CD4-positive, alpha-beta T cell treated with Interleukin-17A for 1 hour (primary cell): ENCODE data around the gene AVL9.

Source experiments
- DNase-seq: peaks from one replicate; pipeline ENCODE4 v3.0.0-alpha.2; 2020

The AVL9 gene

DNA sequence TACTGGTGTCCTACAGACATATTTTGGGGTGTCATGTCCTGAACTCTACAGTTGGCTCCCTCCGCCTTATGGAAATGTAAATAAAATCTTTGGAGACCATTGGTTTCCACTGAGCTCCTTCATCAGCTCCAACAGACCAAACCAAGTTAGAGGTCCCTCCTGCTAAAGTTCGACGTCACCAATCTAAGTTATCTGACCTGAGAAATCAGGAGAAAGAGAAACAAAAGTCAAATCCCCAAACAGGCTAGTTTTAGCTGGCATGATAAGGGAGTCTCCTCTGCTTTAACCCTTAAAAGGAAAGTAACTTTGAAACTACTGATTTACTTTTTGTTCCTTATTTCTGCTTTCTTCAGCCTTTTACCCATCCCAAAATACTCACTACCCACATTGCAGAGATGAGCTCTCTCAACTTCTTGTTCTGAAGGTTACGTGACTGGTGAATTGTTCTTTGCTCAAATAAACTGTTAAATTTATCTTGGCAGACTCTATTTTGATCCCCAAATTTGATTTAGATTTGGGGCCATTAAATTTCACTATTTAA is 39.9 kb downstream of the AVL9 start:
- no peak for DNase-seq

DNA sequence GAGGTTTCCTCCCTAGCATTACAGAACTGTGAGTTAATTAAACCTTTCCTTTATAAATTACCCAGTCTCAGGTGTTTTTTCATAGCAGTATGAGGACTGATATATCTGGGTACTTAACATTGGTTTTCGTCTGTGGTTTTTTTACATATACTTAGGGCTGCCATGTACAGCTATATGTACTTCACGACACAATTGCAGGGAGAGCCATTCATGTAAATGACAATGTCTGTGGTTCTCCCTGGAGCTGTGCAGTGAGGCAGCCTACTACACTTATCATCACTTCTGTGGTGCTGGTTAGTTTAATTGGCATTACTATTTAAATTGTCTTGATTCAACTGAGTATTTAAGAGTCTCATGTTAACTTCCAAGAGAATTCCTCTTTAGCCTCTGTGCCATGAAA is 40.7 kb downstream of the AVL9 start:
- no peak for DNase-seq

DNA sequence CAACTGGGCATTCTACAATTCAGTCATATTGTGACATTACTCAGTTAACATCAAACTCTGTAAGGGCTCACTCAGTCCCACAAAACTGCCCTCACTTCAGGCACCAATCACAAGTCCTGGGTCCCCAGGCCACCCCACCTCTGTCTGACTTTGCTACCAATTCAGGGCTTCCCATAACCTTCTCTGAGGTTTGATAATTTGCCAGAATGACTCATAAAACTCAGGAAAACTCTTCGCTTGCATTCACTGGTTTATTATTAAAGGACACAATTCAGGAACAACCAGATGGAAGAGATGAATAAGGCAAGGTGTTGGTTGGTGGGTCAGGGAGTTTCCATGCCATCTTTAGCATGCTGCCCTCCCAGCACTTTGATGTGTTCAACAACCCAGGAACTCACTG is 41.3 kb downstream of the AVL9 start:
- DNase-seq, result no peak

DNA sequence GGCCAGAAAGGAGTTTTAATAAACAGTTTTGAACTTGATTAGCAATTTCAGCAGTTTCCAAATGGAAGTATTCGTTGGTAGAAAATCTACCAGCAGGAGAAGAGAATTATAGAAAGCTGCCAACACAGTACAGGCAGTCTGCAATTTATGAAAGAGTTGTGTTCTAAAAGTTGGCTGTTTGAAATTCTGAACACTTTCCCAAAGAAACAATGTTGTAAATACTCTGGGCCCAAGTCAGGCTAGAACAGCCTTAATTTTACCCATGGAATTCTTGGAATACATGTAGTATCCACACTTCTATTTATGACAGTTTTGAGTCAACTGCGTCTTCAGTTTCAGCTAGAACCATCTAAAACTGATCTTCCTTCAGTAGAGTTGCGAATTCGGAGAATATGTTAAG is 42.5 kb downstream of the AVL9 start:
- DNase-seq, result no peak

DNA sequence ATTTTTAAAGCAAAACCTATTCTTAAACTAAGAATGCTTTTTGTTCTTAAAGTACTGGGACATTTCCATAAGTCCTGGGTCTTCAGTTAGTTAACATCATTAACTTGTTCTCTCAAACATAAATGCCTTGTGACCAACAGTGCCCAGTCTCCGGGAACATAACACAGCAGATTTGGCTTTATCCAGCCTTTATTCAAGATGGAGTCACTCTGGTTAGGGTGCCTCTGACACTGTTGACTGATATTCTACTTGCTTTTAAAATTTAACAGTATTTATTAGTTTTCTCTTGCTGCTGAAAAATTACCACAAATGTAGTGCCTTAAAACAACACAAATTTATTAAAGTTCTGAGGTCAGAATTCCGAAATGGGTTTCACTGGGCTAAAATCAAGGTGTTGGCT is 44.1 kb downstream of the AVL9 start:
- DNase-seq, result no peak

DNA sequence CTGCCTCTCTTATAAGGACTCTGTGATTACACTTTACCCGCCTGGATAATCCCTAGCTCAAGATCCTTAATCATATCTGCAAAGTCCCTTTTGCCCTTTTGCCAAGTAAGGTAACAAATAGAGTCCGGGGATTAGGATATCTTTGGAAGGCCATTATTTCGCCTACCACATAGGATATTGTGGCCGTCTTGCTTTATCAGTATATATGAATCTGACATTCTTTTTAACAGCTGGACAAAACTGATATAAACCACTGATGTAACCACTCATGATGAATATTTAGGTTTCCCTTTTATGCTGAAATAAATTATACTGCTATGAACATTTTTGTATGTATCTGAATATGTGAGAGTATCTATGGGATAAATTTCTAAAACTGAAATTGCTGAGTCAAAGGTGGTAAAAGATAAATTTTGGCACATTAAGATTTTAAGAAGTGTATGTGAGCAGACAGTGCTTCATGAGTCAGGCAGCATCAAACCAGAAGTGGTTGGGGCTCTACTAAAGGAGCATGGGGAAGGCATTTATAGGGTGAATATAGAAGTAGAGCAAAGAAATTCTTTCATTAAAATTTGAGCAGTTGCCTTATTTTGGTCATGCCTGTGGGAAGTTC is 44.7 kb downstream of the AVL9 start:
- DNase-seq, result no peak

DNA sequence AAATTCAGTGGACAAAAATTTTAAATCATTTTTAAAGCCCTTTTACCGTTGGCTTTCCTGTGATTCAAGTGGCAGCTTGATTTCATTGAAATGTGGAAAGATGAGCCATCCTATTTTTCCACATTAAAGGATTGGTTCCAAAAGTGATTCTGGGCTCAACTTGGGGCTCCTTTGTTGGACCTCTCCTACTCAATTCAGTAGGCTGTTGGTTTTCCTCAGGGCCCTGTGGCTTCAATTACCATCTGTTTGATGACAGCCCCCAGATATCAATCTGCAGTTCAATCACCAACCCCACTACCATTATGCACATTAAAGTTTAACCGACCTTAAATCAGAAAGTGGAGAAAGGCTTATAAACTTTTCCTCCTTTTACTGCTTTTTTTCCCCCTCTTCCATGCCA is 47.3 kb downstream of the AVL9 start:
- DNase-seq, result no peak

DNA sequence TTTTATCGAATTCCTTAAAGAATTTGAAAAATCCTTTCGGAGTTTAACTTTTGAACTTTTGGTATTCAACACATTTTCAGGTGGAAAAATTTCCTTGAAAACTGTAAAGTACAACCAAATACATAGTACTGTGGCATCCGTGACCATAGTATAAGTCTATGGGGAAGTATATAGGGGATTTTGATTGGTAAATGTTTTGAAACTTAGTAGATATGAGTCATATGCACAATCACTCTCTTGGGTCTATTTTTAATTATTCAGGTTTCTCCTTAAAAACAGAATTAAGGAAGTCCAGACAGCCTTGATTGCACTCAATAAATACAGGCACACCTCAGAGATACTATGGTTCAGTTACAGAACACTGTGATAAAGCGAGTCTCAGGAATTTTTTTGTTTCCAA is 64.2 kb downstream of the AVL9 start:
- no peak for DNase-seq

DNA sequence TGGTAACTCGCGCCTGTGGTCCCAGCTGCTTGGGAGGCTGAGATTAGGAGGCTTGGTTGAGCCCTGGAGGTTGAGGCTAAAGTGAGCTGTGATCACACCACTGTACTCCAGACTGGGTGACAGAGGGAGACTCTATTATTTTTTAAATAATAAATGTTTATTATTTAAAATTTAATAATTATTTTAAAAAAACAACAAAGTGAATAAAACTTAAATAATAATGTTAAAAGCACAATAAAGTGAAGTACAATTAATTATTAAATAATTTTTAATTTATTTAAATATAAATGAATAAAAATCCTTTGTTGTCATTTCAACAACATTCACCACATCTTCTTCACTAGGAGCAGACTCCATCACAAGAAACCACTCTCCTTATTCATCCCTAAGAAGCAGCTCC is 64.8 kb downstream of the AVL9 start:
- no peak for DNase-seq

DNA sequence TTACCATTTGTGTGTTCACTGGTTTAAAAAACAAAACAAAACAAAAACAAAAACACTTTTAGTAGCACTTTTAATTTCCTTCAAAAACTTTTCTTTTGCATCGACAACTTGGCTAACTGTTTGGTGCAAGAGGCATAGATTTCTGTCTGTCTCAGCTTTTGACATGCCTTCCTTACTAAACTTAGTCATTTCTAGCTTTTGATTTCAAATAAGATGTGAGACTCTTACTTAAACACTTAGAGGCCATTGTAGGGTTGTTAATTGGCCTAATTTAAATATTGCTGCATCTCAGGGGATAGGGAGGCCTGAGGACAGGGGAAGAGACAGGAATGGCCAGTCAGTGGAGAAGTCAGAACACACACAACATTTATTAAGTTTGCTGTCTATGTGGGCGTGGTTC is 66.3 kb downstream of the AVL9 start:
- DNase-seq, result no peak

DNA sequence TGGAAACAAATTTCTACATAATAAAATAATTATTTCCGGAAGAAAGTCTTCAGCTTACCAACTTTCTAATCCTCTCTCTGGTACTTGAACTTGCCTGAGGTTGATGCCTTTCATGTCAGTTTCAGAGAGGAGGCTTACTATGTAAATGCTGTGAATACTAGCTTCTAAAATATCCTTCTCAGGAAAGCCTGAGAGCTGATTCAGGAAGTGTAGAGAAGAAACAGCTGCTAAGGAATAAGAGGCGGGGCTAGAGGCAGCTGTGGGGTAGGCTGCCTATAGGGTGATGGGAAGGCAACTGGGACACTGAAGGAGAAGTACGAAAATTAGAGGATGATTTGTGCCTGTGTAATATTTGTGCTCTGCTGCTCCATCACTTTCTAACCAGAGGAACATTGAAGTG is 69.3 kb downstream of the AVL9 start:
- no peak for DNase-seq

DNA sequence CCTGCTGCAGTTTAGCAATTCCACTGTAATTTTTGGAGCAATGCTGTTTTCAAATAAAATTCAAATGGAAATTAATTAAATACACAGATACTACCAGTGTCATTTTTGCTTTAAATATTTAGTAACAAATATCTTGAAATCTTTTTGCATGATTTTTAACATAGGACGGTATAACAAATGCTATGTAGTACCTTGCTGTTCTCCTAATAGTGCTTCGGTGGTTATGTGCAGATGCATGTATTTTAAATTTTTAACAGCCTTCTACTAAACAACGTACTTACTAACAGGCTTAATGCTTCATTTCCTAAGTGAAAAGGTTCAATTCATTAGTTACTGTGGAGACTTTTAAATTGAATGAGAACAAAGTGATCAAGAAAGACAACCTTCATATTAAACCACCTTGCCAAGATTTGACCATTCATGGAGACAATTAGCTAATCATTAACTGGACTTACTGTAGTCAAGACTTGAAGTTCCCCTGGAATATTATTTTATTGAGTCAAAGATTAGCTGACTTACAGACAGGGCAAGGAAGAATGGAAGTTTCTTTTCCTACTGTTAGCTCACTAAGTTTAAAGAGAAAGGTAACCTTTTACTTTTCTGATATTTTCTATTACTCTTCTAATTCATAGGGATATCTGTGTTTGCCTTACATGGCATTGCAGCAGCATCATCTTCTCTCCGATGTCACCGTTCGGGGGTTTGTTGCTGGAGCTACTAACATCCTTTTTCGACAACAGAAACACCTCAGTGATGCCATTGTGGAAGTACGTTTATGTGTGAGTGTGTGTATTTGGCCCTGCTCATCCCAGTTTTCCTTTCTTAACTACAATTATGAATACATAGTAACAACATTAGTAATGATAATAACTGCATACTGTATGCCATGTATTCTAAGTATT is 74.3 kb downstream of the AVL9 start:
- DNase-seq, result no peak

DNA sequence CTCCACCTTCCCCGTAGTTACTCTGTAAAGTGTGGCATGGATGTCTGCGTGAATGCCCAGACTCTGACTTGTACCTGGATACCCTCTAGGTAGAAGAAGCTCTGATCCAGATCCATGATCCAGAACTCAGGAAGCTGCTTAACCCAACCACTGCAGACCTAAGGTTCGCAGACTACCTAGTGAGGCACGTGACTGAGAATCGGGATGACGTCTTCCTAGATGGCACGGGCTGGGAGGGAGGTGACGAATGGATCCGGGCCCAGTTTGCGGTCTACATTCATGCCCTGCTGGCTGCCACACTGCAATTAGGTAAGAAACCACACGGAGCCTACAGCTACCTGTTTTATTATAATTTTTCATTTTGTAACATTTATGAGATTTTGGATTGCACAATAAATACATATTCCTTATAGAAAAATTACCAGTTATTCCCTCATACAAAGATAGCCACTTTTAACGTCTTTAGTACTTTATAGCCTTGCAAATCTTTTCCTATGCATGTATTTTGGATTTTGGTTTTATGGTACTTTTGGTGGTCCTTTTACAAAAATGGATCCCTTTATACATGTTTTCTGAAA is 77.9 kb downstream of the AVL9 start:
- no peak for DNase-seq

DNA sequence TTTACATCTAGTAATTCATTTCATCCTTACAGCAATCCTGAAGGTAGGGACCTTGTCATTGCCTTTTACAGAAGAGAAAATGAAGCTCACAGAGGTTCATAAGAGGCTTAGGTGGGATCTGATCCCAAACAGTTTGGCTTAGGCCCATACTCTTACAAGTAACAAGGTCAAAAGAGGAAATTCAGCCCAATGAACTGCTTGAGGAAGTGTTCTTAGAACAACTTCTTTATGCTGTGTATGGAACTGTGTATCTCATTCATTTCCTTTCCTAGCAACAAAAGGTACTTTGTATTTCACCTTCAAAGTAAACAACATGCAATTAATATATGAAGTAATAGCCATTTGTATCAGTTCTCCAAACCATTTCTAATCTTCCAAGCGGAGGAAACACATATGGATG is 79.3 kb downstream of the AVL9 start:
- no peak for DNase-seq

DNA sequence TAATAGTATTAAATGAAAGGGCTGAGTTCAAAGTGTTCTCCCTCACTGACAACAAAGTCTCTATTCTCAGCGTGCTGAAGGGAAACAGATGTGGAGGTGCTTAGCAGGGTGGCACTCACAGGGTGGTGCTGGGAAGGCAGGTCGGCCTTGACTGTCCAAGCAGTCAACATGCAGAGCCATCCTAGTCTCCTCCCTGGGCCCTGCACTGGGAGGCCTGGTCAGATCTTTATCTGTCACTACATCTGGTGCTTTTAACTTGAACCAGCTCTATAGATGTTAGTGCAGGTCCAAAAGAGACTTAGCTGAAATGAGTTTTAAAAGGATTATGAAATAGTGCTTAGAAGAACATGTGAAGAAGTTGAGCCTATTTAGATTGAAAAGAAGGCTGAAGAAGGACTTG is 82.1 kb downstream of the AVL9 start:
- DNase-seq, result no peak

DNA sequence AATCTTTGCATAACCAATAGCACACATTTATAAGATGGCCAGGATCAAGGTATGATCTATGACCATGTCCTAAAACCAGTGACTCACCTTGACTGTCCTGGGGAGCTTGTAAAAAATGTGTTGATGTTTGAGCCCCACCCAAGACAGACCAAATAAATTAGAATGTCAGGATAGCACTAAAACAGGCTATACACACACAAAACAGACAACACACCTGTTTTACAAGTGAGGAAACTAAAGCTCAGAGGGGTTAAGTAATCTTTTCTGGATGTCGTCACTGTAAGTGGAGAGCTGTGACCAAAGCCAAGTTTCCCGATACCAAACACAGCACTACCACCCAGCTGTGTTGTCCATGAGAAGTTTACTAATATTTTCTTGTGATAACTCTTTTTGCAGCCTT is 84.5 kb downstream of the AVL9 start:
- DNase-seq, result no peak

DNA sequence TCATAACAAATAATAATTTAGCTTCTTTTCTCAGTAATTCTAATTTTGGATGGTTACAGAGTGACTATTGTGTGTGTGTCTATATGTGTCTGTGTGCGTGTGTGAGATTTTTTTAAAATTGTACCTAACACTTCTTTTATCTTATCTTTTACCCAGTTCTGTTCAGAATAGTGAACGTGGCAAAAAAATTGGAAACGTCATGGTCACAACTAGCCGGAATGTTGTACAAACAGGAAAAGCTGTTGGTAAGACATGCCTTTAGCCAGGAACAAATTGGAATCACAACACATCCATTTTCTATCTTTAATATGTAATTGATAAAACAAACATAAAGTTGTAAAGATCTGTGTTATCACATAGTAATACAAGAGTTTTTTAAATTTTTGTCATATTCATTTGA is 85.4 kb downstream of the AVL9 start:
- DNase-seq, result no peak

DNA sequence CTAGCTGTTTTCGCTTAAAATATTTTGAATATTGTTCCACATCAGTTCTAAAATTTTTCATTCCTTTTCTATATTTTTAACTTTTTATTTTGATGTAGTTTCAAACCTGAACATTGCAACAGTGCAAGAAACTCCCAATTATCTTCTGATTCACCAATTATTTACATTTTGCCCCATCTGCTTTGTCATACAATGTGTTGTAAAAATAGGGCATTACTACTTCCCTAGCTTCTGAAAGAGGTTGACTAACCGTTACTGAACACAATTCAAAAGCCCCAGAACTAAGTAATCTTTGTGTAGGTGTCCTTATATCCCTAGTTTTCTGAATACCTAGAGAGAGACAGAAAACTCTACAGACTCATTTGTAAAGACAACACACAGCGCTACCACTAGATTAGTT is 86.7 kb downstream of the AVL9 start:
- DNase-seq, result no peak

DNA sequence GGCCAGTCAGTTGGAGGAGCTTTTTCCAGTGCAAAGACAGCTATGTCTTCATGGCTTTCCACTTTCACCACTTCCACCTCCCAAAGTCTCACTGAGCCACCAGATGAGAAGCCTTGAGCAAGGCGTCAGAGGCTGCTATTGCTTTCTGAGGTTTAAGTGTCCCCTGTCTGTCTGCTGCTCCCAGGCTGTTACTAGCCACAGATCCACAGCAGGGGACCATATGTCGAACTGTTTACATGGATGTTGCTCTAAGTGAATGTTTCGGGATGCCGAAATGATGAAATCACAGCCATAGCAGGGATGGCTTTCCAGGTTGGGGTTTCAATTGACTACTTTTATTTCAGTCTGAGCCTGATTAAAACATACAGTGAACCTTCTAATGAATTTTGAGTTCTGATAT is 88.5 kb downstream of the AVL9 start:
- DNase-seq, result no peak

DNA sequence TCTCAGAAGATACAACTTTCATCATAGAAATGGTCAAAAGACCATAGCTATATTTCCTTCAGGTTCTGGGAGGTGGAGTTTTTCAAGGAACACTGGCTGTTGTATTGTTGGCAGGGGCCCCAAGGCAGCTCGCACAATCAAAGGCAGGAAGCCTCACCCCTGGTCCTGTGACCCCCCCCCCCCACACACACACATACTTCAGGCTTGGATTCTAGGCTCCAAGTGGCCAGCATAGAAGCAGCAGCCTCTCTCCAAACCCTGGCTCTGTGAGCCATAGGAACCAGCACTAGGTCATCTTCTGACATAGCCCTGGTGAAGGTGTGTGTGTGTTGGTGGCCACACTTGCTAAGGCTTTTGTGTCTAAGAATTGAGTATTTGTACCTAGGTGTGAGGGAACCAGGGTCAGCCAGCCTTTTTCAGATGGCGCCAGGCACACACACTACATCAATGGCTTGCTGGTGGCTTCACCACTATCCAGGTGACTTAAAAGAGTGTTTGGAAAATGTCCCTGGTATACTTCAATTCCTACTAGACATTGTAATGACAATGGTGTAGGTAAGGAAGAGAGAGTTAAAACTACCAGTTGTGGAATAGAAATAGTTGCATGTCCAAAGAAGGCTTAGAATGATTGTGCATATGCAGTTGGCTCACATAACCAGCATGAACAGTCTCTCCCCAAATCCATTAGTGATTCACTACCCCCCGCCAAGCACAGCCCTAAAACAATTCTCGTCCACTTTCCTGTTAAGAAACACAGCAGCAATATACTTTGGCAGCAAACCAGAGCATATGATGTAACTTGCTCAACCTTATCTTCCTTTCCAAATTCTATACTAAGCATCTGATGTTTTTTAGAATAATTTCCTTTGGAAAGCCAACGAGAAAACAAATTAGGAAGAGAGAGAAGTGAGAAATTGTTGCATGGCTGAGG is 91.3 kb downstream of the AVL9 start:
- no peak for DNase-seq

DNA sequence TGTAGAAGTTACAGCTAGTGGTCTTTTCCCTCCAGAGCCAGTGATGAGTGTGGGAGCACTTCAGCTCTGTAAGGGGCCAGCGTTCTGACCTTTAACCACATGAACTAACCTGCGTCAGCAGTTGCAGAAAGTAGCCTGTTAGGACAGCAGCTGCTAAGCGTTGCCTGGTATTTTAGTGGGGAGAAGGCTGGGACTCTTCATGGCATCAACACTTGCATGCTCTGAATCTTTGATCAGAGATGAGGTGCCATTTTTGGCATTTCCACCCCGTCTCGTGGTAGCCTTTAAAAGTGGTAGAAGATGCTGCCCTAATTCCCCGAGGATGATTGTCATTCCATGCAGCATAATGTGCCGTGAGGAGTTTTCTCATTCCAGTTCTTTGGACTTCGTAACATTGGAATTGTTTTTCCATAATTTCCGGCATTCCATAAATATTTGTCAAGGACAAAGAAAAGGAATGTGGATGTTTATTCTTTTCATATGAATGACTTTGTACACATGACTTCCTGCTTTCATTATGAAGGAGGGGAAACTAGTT is 92.2 kb downstream of the AVL9 start:
- DNase-seq, result no peak

DNA sequence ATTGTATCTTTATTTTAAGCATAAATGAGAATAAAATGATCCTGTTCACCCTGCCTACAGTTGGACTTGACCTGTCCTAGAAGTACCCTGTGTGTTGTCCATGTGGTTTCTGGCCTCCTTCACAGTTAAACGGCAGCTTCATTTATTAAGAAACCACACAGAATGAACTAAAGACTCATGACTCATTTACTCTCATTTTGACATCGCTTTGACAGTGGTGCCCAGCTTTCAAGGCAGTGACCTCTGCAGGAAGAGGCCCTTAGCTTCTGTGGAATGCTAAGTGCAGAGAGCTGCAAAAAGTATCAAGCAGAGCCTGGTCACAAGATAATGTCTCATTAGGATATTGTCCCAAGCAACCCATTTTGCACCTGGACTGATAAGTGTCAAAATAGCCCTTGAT is 93.4 kb downstream of the AVL9 start:
- no peak for DNase-seq

DNA sequence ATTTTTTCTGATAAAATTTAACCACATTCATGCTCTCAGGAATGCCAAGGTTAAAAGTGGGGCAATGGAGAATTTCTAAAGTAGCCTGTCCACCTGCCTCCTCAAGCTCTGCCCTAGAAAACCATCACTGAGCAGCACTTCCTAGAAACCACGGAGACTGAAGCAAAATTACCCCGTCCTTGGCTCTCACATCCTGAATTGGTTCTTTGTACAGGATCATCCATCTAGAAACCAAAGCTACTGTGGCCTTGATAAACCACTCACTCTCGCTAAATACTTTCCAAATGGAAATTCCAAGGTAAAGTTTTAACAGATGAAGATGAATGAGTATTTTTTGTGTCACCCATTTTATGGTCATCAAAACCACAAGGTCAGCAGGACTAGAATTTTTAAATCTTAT is 96.6 kb downstream of the AVL9 start:
- no peak for DNase-seq
